GM19328 (cell line): ENCODE measurements around the gene NOMO2.
"Not testable (repeated sequence)": the region's sequence is repeated elsewhere in the genome, so short reads cannot be mapped to it uniquely, and the experiment has no call there.

Experiments
- ATAC-seq: cut with Tn5 transposase; IDR thresholded peaks from one replicate; pipeline ENCODE4 v1.9.1; 2021; ENCODE audit warnings: mild to moderate bottlenecking, moderate library complexity; ENCODE audit not compliant: unreplicated experiment

NOMO2 gene, protein sequence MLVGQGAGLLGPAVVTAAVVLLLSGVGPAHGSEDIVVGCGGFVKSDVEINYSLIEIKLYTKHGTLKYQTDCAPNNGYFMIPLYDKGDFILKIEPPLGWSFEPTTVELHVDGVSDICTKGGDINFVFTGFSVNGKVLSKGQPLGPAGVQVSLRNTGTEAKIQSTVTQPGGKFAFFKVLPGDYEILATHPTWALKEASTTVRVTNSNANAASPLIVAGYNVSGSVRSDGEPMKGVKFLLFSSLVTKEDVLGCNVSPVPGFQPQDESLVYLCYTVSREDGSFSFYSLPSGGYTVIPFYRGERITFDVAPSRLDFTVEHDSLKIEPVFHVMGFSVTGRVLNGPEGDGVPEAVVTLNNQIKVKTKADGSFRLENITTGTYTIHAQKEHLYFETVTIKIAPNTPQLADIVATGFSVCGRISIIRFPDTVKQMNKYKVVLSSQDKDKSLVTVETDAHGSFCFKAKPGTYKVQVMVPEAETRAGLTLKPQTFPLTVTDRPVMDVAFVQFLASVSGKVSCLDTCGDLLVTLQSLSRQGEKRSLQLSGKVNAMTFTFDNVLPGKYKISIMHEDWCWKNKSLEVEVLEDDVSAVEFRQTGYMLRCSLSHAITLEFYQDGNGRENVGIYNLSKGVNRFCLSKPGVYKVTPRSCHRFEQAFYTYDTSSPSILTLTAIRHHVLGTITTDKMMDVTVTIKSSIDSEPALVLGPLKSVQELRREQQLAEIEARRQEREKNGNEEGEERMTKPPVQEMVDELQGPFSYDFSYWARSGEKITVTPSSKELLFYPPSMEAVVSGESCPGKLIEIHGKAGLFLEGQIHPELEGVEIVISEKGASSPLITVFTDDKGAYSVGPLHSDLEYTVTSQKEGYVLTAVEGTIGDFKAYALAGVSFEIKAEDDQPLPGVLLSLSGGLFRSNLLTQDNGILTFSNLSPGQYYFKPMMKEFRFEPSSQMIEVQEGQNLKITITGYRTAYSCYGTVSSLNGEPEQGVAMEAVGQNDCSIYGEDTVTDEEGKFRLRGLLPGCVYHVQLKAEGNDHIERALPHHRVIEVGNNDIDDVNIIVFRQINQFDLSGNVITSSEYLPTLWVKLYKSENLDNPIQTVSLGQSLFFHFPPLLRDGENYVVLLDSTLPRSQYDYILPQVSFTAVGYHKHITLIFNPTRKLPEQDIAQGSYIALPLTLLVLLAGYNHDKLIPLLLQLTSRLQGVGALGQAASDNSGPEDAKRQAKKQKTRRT

DNA sequence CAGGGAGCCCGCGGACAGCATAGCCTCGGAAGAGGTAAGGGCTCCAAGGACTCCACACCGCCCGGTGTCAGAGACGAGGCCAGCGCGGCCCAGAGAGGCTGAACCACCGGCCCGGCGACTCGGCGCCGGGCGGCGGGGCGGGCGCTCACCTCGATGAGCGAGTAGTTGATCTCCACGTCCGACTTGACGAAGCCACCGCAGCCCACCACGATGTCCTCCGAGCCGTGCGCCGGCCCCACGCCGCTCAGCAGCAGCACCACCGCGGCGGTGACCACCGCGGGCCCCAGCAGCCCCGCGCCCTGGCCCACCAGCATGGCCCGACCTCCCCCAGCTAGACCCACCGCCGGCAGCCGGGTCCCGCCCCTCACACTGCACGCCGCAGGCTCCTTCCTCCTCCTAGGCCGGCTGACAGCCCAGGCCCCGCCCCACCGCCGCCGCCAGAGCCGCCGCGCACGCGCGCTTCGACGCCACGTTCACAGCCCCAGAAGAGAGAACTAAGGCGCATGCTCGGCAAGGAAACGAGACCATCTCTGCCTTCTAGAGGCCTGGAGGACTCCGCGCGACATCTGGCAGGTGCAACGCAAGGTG, at the start of gene NOMO2:
Gene NOMO2 (minus strand): TSS at position 371 of the 588 bp plus-strand sequence. CDS start 57 bp downstream, at position 314.
- peak; percentile 93 for ATAC-seq

DNA sequence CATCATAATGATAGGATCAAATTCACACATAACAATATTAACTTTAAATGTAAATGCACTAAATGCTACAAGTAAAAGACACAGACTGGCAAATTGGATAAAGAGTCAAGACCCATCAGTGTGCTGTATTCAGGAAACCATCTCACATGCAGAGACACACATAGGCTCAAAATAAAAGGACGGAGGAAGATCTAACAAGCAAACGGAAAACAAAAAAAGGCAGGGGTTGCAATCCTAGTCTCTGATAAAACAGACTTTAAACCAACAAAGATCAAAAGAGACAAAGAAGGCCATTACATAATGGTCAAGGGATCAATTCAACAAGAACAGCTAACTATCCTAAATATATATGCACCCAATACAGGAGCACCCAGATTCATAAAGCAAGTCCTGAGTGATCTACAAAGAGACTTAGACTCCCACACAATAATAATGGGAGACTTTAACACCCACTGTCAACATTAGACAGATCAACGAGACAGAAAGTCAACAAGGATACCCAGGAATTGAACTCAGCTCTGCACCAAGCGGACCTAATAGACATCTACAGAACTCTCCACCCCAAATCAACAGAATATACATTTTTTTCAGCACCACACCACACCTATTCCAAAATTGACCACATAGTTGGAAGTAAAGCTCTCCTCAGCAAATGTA, 48.4 kb upstream of the NOMO2 start:
- ATAC-seq, result not testable (repeated sequence)

GRCh38 chr16:18608271-18608670, 46.4 kb upstream of the NOMO2 start:
- not testable (repeated sequence) for ATAC-seq

DNA sequence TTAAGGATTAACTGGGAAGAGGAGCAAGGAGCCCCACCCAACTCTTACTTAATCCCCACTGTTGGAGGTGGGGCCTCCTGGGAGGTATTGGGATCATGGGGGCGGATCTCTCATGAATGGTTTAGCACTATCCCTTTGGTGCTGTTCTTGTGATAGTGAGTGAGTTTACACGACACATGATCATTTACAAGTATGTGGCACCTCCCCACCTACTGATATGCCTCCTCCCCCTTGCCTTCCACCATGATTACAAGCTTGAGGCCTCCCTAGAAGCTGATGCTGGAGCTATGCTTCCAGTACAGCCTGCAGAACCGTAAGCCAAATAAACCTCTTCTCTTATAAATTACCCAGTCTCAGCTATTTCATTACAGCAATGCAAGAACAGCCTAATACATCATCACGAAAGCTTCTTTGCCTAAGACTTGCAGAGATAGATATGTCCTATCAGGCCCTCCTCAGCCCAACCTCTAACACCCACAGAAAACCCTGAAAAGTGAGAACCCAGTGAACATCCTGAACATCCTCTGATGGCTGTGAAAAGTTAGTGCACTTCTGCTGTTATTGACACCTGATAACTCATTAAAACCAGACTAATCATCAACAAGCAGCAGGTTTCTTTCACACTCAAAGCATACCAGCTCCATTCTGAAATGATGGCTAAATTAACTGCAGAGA, 41.8 kb upstream of the NOMO2 start:
- not testable (repeated sequence) for ATAC-seq

DNA sequence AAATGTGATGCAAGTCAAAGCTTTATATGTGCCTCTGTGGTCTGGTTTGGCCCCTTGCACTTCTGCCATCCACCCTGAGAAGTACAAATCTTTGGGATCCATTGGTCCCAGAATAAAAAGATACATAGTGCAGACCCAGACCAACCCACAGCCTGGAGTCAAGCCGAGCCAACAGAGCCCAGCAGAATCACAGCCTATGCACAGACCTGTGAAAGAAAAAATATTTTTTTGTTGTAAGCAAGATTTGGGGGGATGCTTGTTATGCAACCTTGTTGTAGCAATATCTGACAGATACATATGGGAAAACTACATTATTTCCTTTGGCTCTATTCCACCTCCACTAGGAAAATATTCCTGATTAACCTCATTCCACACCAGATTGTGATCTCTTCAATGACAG, 36.7 kb upstream of the NOMO2 start:
- not testable (repeated sequence) for ATAC-seq

GRCh38 chr16:18597734-18598133, 35.8 kb upstream of the NOMO2 start:
- ATAC-seq, result not testable (repeated sequence)

DNA sequence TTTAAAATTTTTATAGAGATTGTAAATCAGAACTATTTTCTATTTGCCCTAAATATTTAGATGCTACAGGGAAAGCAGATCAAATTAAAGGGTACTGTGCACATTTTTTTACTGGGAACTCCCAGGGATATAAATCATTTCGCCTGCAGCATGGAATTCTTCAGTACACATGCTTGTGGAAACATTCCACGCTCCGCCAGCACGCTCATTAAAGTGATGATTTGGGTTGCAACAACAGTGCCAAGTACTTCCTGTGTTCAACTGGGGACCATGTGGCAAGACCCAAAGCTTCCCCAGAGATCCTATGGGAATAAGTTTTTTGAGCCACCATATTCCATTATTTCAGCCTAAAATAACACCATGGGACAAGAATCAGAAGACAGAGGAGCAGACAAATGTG, 35.4 kb upstream of the NOMO2 start:
- not testable (repeated sequence) for ATAC-seq

GRCh38 chr16:18595796-18596195, 33.9 kb upstream of the NOMO2 start:
- not testable (repeated sequence) for ATAC-seq

GRCh38 chr16:18594880-18595279, 33.0 kb upstream of the NOMO2 start:
- ATAC-seq, result not testable (repeated sequence)

- not testable (repeated sequence) for ATAC-seq
Measured at GRCh38 chr16:18593904-18594303, 32.0 kb upstream of the NOMO2 start.

GRCh38 chr16:18592982-18593381, 31.1 kb upstream of the NOMO2 start:
- ATAC-seq, result not testable (repeated sequence)

- ATAC-seq, result not testable (repeated sequence)
Measured at GRCh38 chr16:18591908-18592307, 30.0 kb upstream of the NOMO2 start.

- not testable (repeated sequence) for ATAC-seq
Measured at GRCh38 chr16:18591441-18591840, 29.5 kb upstream of the NOMO2 start.

DNA sequence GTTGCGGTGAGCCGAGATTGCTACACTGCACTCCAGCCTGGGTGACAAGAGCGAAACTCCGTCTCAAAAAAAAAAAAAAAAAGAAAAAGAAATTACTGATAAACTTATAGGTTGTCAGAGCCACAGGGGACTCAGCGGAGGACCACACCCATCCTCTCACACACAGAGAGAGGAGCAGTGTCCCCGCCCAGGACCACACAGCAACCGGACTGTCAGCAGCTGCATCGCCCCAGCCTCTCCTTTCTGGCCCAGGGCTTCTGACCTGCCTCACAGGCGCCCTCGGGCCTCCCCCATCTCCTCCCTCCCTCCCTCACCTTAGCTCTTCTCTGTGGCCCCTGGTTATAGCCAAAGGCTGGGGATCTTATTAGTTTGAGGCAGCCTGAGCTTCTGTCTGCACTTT, 27.9 kb upstream of the NOMO2 start:
- not testable (repeated sequence) for ATAC-seq

GRCh38 chr16:18586560-18587540, 25.0 kb upstream of the NOMO2 start:
- not testable (repeated sequence) for ATAC-seq

DNA sequence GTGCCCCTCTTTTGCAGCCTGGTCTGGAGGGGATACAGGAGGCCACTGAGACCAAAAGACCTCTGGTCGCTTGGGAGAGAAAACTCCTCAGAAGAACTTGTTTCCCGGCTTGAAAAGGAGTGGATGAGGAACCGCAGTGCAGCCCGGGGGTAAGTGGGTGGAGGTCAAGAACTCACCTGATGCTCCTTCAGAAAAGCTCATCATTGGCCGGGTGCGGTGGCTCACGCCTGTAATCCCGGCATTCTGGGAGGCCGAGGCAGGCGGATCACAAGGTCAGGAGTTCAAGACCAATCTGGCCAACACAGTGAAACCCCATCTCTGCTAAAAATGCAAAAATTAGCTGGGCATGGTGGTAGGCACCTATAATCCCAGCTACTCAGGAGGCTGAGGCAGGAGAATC, 23.9 kb upstream of the NOMO2 start:
- ATAC-seq, result not testable (repeated sequence)

DNA sequence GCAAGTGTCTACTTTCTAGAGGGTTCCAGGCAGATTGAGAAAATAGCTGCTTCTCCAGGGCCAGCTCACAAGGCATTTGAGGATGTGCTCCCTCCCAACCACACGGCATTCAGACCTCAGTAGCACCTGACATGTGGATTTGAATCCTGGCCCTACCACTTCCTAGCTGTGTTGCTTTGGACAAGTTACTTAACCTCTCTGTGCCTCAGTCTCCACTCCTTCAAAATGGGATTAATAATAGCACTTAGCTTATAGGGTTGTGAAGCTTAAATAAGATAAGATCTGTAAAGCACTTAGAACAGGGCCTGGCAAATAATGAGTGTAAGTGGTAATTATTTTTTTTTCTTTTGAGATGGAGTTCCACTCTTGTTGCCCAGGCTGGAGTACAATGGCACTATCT, 21.0 kb upstream of the NOMO2 start:
- ATAC-seq, result no peak

- not testable (repeated sequence) for ATAC-seq
Measured at GRCh38 chr16:18580396-18580795, 18.5 kb upstream of the NOMO2 start.
